Stimulated activated CD8-positive, alpha-beta memory T cell treated with anti-CD3 and anti-CD28 coated beads, Interleukin-12 subunit alpha, Interleukin-12 subunit beta, amount 100 ng/mL, for 24 hours (primary cell): ENCODE measurements around the gene STK26.
"Not testable (repeated sequence)": the region's sequence is repeated elsewhere in the genome, so short reads cannot be mapped to it uniquely, and the experiment has no call there.

ENCODE experiments used
- DNase-seq: peaks from one replicate; pipeline ENCODE4 v3.0.0-alpha.2; 2020; ENCODE audit errors: extremely low read depth

The STK26 gene

GRCh38 chrX:132094164-132094563 lies 71.1 kb downstream of the STK26 start:
- no peak for DNase-seq

GRCh38 chrX:132098704-132099103 lies 75.6 kb downstream of the STK26 start:
- not testable (repeated sequence) for DNase-seq

GRCh38 chrX:132101206-132101605 lies 78.1 kb downstream of the STK26 start:
- DNase-seq: no peak

GRCh38 chrX:132101799-132102198 lies 78.7 kb downstream of the STK26 start:
- DNase-seq: no peak

GRCh38 chrX:132107291-132107690 lies 84.2 kb downstream of the STK26 start:
- no peak for DNase-seq

- no peak for DNase-seq
Observed at GRCh38 chrX:132114607-132115006, 91.5 kb downstream of the STK26 start.

- DNase-seq: no peak
Observed at GRCh38 chrX:132115792-132116191, 92.7 kb downstream of the STK26 start.

GRCh38 chrX:132118358-132118757 lies 95.3 kb downstream of the STK26 start:
- DNase-seq: no peak

- no peak for DNase-seq
Observed at GRCh38 chrX:132119283-132119682, 96.2 kb downstream of the STK26 start.

GRCh38 chrX:132119821-132120515 lies 96.9 kb downstream of the STK26 start:
- no peak for DNase-seq

- DNase-seq: no peak
Observed at GRCh38 chrX:132120913-132121312, 97.8 kb downstream of the STK26 start.
